Naive thymus-derived CD4-positive, alpha-beta T cell (primary cell): ENCODE measurements around the gene NDUFA6. TPM values are rescaled to one million over a fixed set of nuclear protein-coding genes. Genes with fewer than 3 reads are reported as not detected.
"Not testable (repeated sequence)": the region's sequence is repeated elsewhere in the genome, so short reads cannot be mapped to it uniquely, and the experiment has no call there.

ENCODE experiments used
- ATAC-seq: fragments of 150-1000 bp; cut with Tn5 transposase; 2 replicates; pipeline ENCODE4 v1.10.0; 2021; ENCODE audit warnings: mild to moderate bottlenecking, moderate library complexity
- CTCF ChIA-PET: fragments of 350-600 bp; sonication (Branson Sonifier 250); formaldehyde crosslinking; loops from one replicate; lab custom pipeline; 2021; ENCODE audit warnings: antibody characterized with exemption; lab: Charles Lee
- POLR2A ChIA-PET: fragments of 350-600 bp; sonication (Branson Sonifier 250); formaldehyde crosslinking; loops from one replicate; lab custom pipeline; 2021; ENCODE audit warnings: antibody characterized with exemption, inconsistent platforms; lab: Charles Lee
- DNase-seq, 9 donors: peaks; one replicate each; pipeline versions ENCODE4 v3.0.0 to v3.0.0-alpha.2; 2020 to 2022; ENCODE audit warnings: mixed read lengths in 1 of 9
- H3K27ac ChIP-seq: one replicate; pipeline ENCODE4 v1.7.0; 2013; ENCODE audit warnings: mild to moderate bottlenecking, low read depth, low read length, moderate library complexity
- H3K27me3 ChIP-seq, 2 donors: one replicate each; pipeline ENCODE4 v1.7.0; 2013; ENCODE audit warnings: low read length in 2 of 2, mild to moderate bottlenecking in 2 of 2, moderate library complexity in 2 of 2; ENCODE audit not compliant: control insufficient read depth in 2 of 2, insufficient read depth in 2 of 2
- H3K36me3 ChIP-seq, 3 experiments: 1 replicate in 2 of 3; 2 replicates in 1 of 3; pipeline ENCODE4 v1.7.0; 2013; ENCODE audit warnings: low read length in 3 of 3, mild to moderate bottlenecking in 3 of 3, moderate library complexity in 1 of 3; ENCODE audit not compliant: insufficient read depth in 3 of 3, control insufficient read depth in 2 of 3
- H3K4me1 ChIP-seq, 2 donors: one replicate each; pipeline ENCODE4 v1.7.0; 2013; ENCODE audit warnings: low read length in 2 of 2, mild to moderate bottlenecking in 2 of 2, moderate library complexity in 1 of 2; ENCODE audit not compliant: control insufficient read depth in 2 of 2, insufficient read depth in 2 of 2
- H3K4me3 ChIP-seq: 2 replicates; pipeline ENCODE4 v1.7.0; 2013; ENCODE audit warnings: mild to moderate bottlenecking, low read length
- H3K9me3 ChIP-seq, 3 experiments: 1 replicate in 2 of 3; 2 replicates in 1 of 3; pipeline ENCODE4 v1.7.0; 2013; ENCODE audit warnings: low read length in 3 of 3; ENCODE audit not compliant: control insufficient read depth in 2 of 3
- H3K27ac Mint-ChIP-seq, 9 donors: one replicate each; pipeline ENCODE4 v1.8.0; 2020 to 2022; ENCODE audit warnings: mixed read lengths in 9 of 9, mild to moderate bottlenecking in 8 of 9, moderate library complexity in 5 of 9, inconsistent platforms in 2 of 9
- H3K27me3 Mint-ChIP-seq, 5 donors: one replicate each; pipeline ENCODE4 v1.8.0; 2021 to 2022; ENCODE audit warnings: mixed read lengths in 5 of 5, mild to moderate bottlenecking in 1 of 5
- H3K36me3 Mint-ChIP-seq, 5 donors: one replicate each; pipeline ENCODE4 v1.8.0; 2020 to 2022; ENCODE audit warnings: mixed read lengths in 5 of 5, mild to moderate bottlenecking in 3 of 5, inconsistent platforms in 1 of 5
- H3K4me1 Mint-ChIP-seq, 7 donors: one replicate each; pipeline ENCODE4 v1.8.0; 2020 to 2022; ENCODE audit warnings: mixed read lengths in 7 of 7, mild to moderate bottlenecking in 3 of 7, inconsistent platforms in 1 of 7
- H3K4me3 Mint-ChIP-seq, 10 donors: one replicate each; pipeline ENCODE4 v1.8.0; 2020 to 2022; ENCODE audit warnings: mild to moderate bottlenecking in 10 of 10, mixed read lengths in 10 of 10, moderate library complexity in 6 of 10, inconsistent platforms in 2 of 10
- H3K9me3 Mint-ChIP-seq, 11 donors: one replicate each; pipeline ENCODE4 v1.8.0; 2020 to 2022; ENCODE audit warnings: mixed read lengths in 11 of 11, mild to moderate bottlenecking in 4 of 11, inconsistent platforms in 1 of 11, moderate library complexity in 1 of 11
- intact Hi-C, 2 donors: fragments of 100-400 bp; cut with micrococcal nuclease; formaldehyde crosslinking; loops; one replicate each; pipeline ENCODE4 v1.15.1; 2023
- polyA plus RNA-seq, 2 donors: library from polyadenylated mRNA; unstranded; fragments of 300-500 nt; fragmentation: Illumina TruSeq; gene quantifications; one replicate each; pipeline ENCODE4 v1.2.3, GENCODE V29; 2021
- total RNA-seq, 6 experiments: library from RNA in 5 of 6; stranded (reverse) in 5 of 6; gene quantifications; 1 replicate in 5 of 6; 2 replicates in 1 of 6; pipeline ENCODE4 v1.2.3 and lab custom pipeline; 2021 to 2026

Gene NDUFA6
- total and polyA plus RNA-seq, 7 experiments from 2014 or later: 35.0 to 123 (median 43.1) TPM

- POLR2A ChIA-PET: no interaction called here
- CTCF ChIA-PET: no interaction called here
Observed at GRCh38 chr22:42114721-42115120, 24.1 kb upstream of the NDUFA6 start.

DNA sequence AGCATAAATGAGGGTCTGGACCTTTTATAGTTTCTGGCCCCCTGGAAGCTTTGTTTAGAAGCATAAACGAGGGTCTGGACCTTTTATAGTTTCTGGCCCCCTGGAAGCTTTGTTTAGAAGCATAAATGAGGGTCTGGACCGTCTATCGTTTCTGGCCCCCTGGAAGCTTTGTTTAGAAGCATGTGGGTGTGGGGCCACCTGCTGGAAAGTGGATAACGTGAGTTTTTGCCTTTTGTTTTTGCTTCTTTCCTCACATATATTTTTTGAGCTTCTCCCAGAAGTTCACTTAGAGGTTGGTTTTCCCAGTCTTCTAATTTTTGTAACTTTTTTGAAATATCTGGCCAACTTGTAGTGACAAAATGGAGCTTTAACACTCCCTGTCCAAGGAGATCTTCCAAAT is 22.2 kb upstream of the NDUFA6 start:
- H3K36me3 ChIP-seq, H3K27me3 Mint-ChIP-seq, intact Hi-C loops, ATAC-seq, H3K4me3 Mint-ChIP-seq, H3K27ac Mint-ChIP-seq, H3K27ac ChIP-seq, H3K27me3 ChIP-seq, DNase-seq, H3K4me3 ChIP-seq, H3K4me1 ChIP-seq, POLR2A ChIA-PET: not testable (repeated sequence)
- Mint-ChIP-seq H3K4me1 (peaks cover 0 to 11% (median 0%) of the 10 kb centered on the region in 7 donors), H3K9me3 (peaks cover 0 to 32% (median 14%) of the 10 kb centered on the region in 11 donors), H3K36me3 (peaks cover 10 to 39% (median 30%) of the 10 kb centered on the region in 5 donors)
- CTCF ChIA-PET: interaction anchor here (1.4 kb wide), 1 partner anchor 21 kb away, joined by 6 read pairs; no protein-coding TSS in a partner anchor
- peaks cover 0 to 18% (median 4%) of the 10 kb centered on the region in 3 experiments for H3K9me3 ChIP-seq

More at GRCh38 chr22:42114721-42115120, 24.1 kb upstream of the NDUFA6 start:
- intact Hi-C loops: no loop called here
- H3K4me1 ChIP-seq: peaks cover under 1 to 2% of the 10 kb centered on the region in 2 donors
- peaks cover 0 to 18% (median 4%) of the 10 kb centered on the region in 3 experiments for H3K9me3 ChIP-seq
- Mint-ChIP-seq H3K9me3 (peaks cover 0 to 32% (median 14%) of the 10 kb centered on the region in 11 donors), H3K27me3 (no peaks in the 10 kb centered on the region), H3K27ac (peak overlapping the region in 1 of 9 donors; percentile 5), H3K4me1 (peaks cover 8 to 21% (median 15%) of the 10 kb centered on the region in 7 donors), H3K36me3 (peaks cover 5 to 32% (median 18%) of the 10 kb centered on the region in 5 donors), H3K4me3 (no peak overlapping the region)
- H3K4me3 ChIP-seq: no peak overlapping the region
- H3K27ac ChIP-seq: no peak overlapping the region
- H3K27me3 ChIP-seq: no peaks in the 10 kb centered on the region
- DNase-seq: no peak
- H3K36me3 ChIP-seq: no peaks in the 10 kb centered on the region
- ATAC-seq: no peak

DNA sequence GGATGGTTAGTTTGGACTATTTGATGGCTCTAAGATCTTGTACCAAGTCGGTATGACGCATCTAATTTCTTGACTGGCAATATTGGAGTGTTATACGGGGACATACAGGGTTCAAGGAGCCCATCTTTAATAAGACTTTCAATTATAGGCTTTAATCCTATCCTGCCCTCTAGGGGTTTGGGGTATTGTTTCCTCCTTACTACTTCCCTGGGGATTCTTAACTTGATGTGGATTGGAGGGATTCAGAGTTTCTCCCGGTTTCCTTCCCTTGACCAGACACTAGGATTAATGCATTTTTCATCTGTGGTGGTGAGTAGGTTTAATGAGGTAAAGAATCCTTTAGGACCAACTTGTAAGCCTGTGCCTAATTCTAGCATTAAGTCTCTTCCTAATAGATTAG is 21.2 kb upstream of the NDUFA6 start:
- no peak overlapping the region for H3K4me3 Mint-ChIP-seq
- H3K4me3 ChIP-seq: no peak overlapping the region
- H3K4me1 ChIP-seq: no peaks in the 10 kb centered on the region
- peaks cover 10 to 39% (median 33%) of the 10 kb centered on the region in 5 donors for H3K36me3 Mint-ChIP-seq
- H3K36me3 ChIP-seq: no peaks in the 10 kb centered on the region
- H3K9me3 ChIP-seq: peaks cover 0 to 18% (median 4%) of the 10 kb centered on the region in 3 experiments
- H3K4me1 Mint-ChIP-seq: peaks cover 0 to 10% (median 0%) of the 10 kb centered on the region in 7 donors
- H3K27ac Mint-ChIP-seq: no peak overlapping the region
- ChIA-PET POLR2A (no interaction called here), CTCF (no interaction called here)
- peaks cover 0 to 29% (median 14%) of the 10 kb centered on the region in 11 donors for H3K9me3 Mint-ChIP-seq
- DNase-seq (no peak), ATAC-seq (no peak)
- H3K27me3 ChIP-seq: no peaks in the 10 kb centered on the region
- intact Hi-C loops: no loop called here
- no peak overlapping the region for H3K27ac ChIP-seq
- no peaks in the 10 kb centered on the region for H3K27me3 Mint-ChIP-seq

DNA sequence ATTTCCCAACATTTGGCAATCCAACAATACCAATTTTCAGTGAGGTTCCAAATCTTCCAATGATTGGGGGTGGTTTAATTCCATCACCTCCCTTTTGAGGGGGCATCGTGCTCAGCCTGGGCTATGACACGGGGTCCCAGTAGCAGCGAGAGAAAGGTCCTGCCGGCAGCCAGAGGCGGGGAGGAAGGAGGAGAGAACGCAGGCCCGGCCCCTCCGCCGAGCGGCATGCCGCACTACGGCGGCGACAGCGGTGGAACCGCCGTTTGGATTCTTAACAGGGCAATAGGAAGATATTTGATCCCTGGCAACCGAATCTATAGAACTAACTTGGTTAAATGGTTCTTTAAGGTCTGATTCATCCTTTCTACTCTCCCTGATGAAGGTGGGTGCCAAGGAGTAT is 18.3 kb upstream of the NDUFA6 start:
- Mint-ChIP-seq H3K4me3 (no peak overlapping the region), H3K36me3 (peaks cover 10 to 35% (median 29%) of the 10 kb centered on the region in 5 donors), H3K4me1 (peaks cover 0 to 7% (median 0%) of the 10 kb centered on the region in 7 donors), H3K27me3 (no peaks in the 10 kb centered on the region), H3K27ac (no peak overlapping the region), H3K9me3 (peaks cover 0 to 15% (median 8%) of the 10 kb centered on the region in 11 donors)
- no peaks in the 10 kb centered on the region for H3K36me3 ChIP-seq
- no peaks in the 10 kb centered on the region for H3K27me3 ChIP-seq
- ChIA-PET POLR2A (no interaction called here), CTCF (no interaction called here)
- DNase-seq (no peak), ATAC-seq (no peak)
- H3K27ac ChIP-seq: no peak overlapping the region
- no peaks in the 10 kb centered on the region for H3K4me1 ChIP-seq
- H3K9me3 ChIP-seq: peaks cover 0 to 9% (median 4%) of the 10 kb centered on the region in 3 experiments
- no peak overlapping the region for H3K4me3 ChIP-seq
- intact Hi-C loops: no loop called here

GRCh38 chr22:42104332-42104860 is 13.8 kb upstream of the NDUFA6 start:
- H3K9me3 ChIP-seq: peaks cover 0 to 17% (median 4%) of the 10 kb centered on the region in 3 experiments
- H3K4me3 ChIP-seq, H3K27ac ChIP-seq, H3K4me1 ChIP-seq, ATAC-seq, H3K4me1 Mint-ChIP-seq, H3K27me3 ChIP-seq, DNase-seq, intact Hi-C loops, H3K36me3 ChIP-seq, H3K27me3 Mint-ChIP-seq, H3K27ac Mint-ChIP-seq, H3K4me3 Mint-ChIP-seq: not testable (repeated sequence)
- CTCF ChIA-PET: interaction anchor here (0.6 to 1.1 kb wide), 4 partner anchors 13 to 141 kb away, joined by 3 read pairs; no protein-coding TSS in a partner anchor
- POLR2A ChIA-PET: interaction anchor here (1.2 kb wide), 1 partner anchor 25 kb away, joined by 3 read pairs; the partner anchor contains the start of gene SMDT1
- peaks cover 12 to 54% (median 47%) of the 10 kb centered on the region in 5 donors for H3K36me3 Mint-ChIP-seq
- peaks cover 0 to 50% (median 27%) of the 10 kb centered on the region in 11 donors for H3K9me3 Mint-ChIP-seq

- Mint-ChIP-seq H3K4me1 (peaks cover 0 to 5% (median 0%) of the 10 kb centered on the region in 7 donors), H3K27ac (no peak overlapping the region), H3K4me3 (no peak overlapping the region), H3K9me3 (peaks cover 0 to 57% (median 30%) of the 10 kb centered on the region in 11 donors), H3K27me3 (no peaks in the 10 kb centered on the region), H3K36me3 (peaks cover 8 to 44% (median 36%) of the 10 kb centered on the region in 5 donors)
- ATAC-seq: no peak
- CTCF ChIA-PET: no interaction called here
- intact Hi-C loops: no loop called here
- Histone ChIP-seq H3K27ac (no peak overlapping the region), H3K27me3 (no peaks in the 10 kb centered on the region), H3K36me3 (no peaks in the 10 kb centered on the region), H3K4me3 (no peak overlapping the region), H3K4me1 (no peaks in the 10 kb centered on the region), H3K9me3 (peaks cover 0 to 17% (median 4%) of the 10 kb centered on the region in 3 experiments)
- POLR2A ChIA-PET: interaction anchor here (1.4 kb wide), 1 partner anchor 12 kb away, joined by 3 read pairs; no protein-coding TSS in a partner anchor
- DNase-seq: no peak
Observed at GRCh38 chr22:42101199-42101598, 10.6 kb upstream of the NDUFA6 start.
